GM12878 (cell line): ENCODE data around the gene ACTL10. TPM values are rescaled to one million over a fixed set of nuclear protein-coding genes. Genes with fewer than 3 reads are reported as not detected.

Experiments
- ATAC-seq: fragments of 200-7000 bp; cut with Tn5 transposase; 3 replicates; pipeline ENCODE4 v1.9.1; 2020; ENCODE audit warnings: mild to moderate bottlenecking, moderate library complexity
- BruUV-seq: library from RNA; stranded (reverse); fragments of 400-500 nt; replicated peaks from 2 replicates; lab custom pipeline; 2021; lab: Mats Ljungman, UMichigan
- CTCF ChIA-PET: fragments of 300-600 bp; sonication (Branson Sonifier 250); formaldehyde crosslinking; extraction: SDS; loops from one replicate; lab custom pipeline; 2021; ENCODE audit warnings: inconsistent platforms; lab: Yijun Ruan, JAX
- POLR2A ChIA-PET: fragments of 350-600 bp; formaldehyde crosslinking; extraction: SDS; loops from one replicate; lab custom pipeline; 2021; ENCODE audit warnings: inconsistent platforms; lab: Charles Lee
- RAD21 ChIA-PET: fragments of 300-600 bp; sonication (Branson Sonifier 250); formaldehyde crosslinking; loops from one replicate; lab custom pipeline; 2023; ENCODE audit warnings: antibody characterized with exemption; ENCODE audit not compliant: unreplicated experiment; lab: Charles Lee
- SMC1A ChIA-PET: fragments of 300-600 bp; sonication (Branson Sonifier 250); formaldehyde crosslinking; loops from one replicate; lab custom pipeline; 2023; ENCODE audit not compliant: unreplicated experiment, uncharacterized antibody; lab: Charles Lee
- DNase-seq: peaks from one replicate; pipeline ENCODE4 v3.0.0-alpha.2; 2011; ENCODE audit warnings: low read depth, low spot score
- FAIRE-seq: peaks from 3 replicates; lab custom pipeline; 2011; peaks lifted over from hg19 to GRCh38; lab: Jason Lieb, UNC
- H2AFZ ChIP-seq: 2 replicates; pipeline ENCODE4 v1.6.0; 2011; ENCODE audit warnings: low read depth, low read length, control low read depth; ENCODE audit not compliant: control insufficient read depth
- H3K27ac ChIP-seq: 2 replicates; pipeline ENCODE4 v1.5.1; 2011; ENCODE audit warnings: control low read depth; ENCODE audit not compliant: control insufficient read depth, insufficient read depth
- H3K27me3 ChIP-seq, 2 experiments: replicated peaks in 1 of 2; 2 replicates each; pipeline versions ENCODE4 v1.6.0 to v1.6.1; 2011; ENCODE audit warnings: low read length in 1 of 2; ENCODE audit not compliant: control insufficient read depth in 2 of 2, insufficient read depth in 2 of 2
- H3K36me3 ChIP-seq, 2 experiments: 2 replicates each; pipeline ENCODE4 v1.5.1; 2011; ENCODE audit warnings: low read length in 1 of 2; ENCODE audit not compliant: control insufficient read depth in 2 of 2, insufficient read depth in 2 of 2
- H3K4me1 ChIP-seq: 2 replicates; pipeline ENCODE4 v1.6.1; 2011; ENCODE audit warnings: mild to moderate bottlenecking, low read length, moderate library complexity, mixed read lengths; ENCODE audit not compliant: control insufficient read depth, insufficient read depth
- H3K4me2 ChIP-seq: 2 replicates; pipeline ENCODE4 v1.6.0; 2011; ENCODE audit warnings: control low read depth; ENCODE audit not compliant: control insufficient read depth, insufficient read depth
- H3K4me3 ChIP-seq: fragments of 200-600 bp; sonication (generic); 2 replicates; pipeline ENCODE4 v1.5.1; 2016
- H3K79me2 ChIP-seq: 2 replicates; pipeline ENCODE4 v1.6.0; 2011; ENCODE audit warnings: low read length; ENCODE audit not compliant: control insufficient read depth, insufficient read depth
- H3K9ac ChIP-seq: 2 replicates; pipeline ENCODE4 v1.8.0; 2011; ENCODE audit warnings: low read length, control low read depth, mixed read lengths; ENCODE audit not compliant: control insufficient read depth, insufficient read depth
- H3K9me3 ChIP-seq: replicated peaks from 3 replicates; pipeline ENCODE4 v1.5.1; 2011; ENCODE audit warnings: mild to moderate bottlenecking, low read length; ENCODE audit not compliant: control insufficient read depth, insufficient read depth
- H4K20me1 ChIP-seq: 2 replicates; pipeline ENCODE4 v1.6.0; 2011; ENCODE audit not compliant: control insufficient read depth, insufficient read depth
- CREB1 ChIP-seq: IDR thresholded peaks from 2 replicates; pipeline ENCODE4 v1.6.1; 2012; ENCODE audit warnings: low read depth, mild to moderate bottlenecking, inconsistent platforms
- FOXM1 ChIP-seq: IDR thresholded peaks from 2 replicates; pipeline ENCODE4 v1.6.1; 2012; ENCODE audit warnings: low read depth, mild to moderate bottlenecking, inconsistent platforms, low read length, moderate library complexity
- HCFC1 ChIP-seq: fragments of 150-350 bp; IDR thresholded peaks from 2 replicates; pipeline ENCODE4 v1.6.1; 2014; ENCODE audit warnings: low read length
- IKZF2 ChIP-seq, 2 experiments: fragments of 450-650 bp; IDR thresholded peaks; 2 replicates each; pipeline ENCODE4 v1.6.1; 2017; ENCODE audit warnings: mild to moderate bottlenecking in 2 of 2, moderate library complexity in 2 of 2
- KAT2A ChIP-seq: conservative IDR thresholded peaks from 2 replicates; pipeline ENCODE4 v1.6.1; 2011; ENCODE audit warnings: low read depth, low read length; ENCODE audit not compliant: control insufficient read depth
- MEF2B ChIP-seq: fragments of 450-650 bp; IDR thresholded peaks from 2 replicates; pipeline ENCODE4 v1.6.1; 2018; ENCODE audit warnings: mild to moderate bottlenecking, moderate library complexity; ENCODE audit not compliant: partially characterized antibody, poor library complexity, severe bottlenecking
- RFX5 ChIP-seq: IDR thresholded peaks from 2 replicates; pipeline ENCODE4 v1.6.1; 2011; ENCODE audit warnings: low read depth, low read length, improper control_type of control experiment
- SMC3 ChIP-seq: IDR thresholded peaks from 2 replicates; pipeline ENCODE4 v1.6.1; 2011; ENCODE audit warnings: low read length, improper control_type of control experiment, borderline replicate concordance
- SP1 ChIP-seq: IDR thresholded peaks from one replicate; pipeline ENCODE4 v1.6.1; 2011; ENCODE audit warnings: low read depth, low read length
- SUZ12 ChIP-seq: fragments of 200-600 bp; sonication (generic); IDR thresholded peaks from one replicate; pipeline ENCODE4 v1.6.1; 2018; ENCODE audit warnings: antibody characterized with exemption, mild to moderate bottlenecking; ENCODE audit not compliant: unreplicated experiment
- WGBS: methylation state at CpG from one replicate; pipeline ENCODE4 v1.1.6; 2016; ENCODE audit warnings: low lambda C conversion rate; ENCODE audit not compliant: insufficient replicate concordance, insufficient coverage; ENCODE audit errors: missing lambda C conversion rate; 5-methylcytosine and 5-hydroxymethylcytosine counted together
- in situ Hi-C: fragments of 300-500 bp; cut with MboI; formaldehyde crosslinking; loops from 9 replicates; pipeline ENCODE4 v1.14.3; 2018; ENCODE audit warnings: mixed read lengths
- intact Hi-C: fragments of 100-400 bp; cut with micrococcal nuclease; formaldehyde crosslinking; loops from one replicate; pipeline ENCODE4 v1.14.2; 2022; ENCODE audit not compliant: unreplicated experiment
- polyA plus RNA-seq, 11 experiments: library from polyadenylated mRNA; depleted of rRNA in 4 of 11; unstranded in 6 of 11; stranded (reverse) in 5 of 11; fragments of >200 nt; fragmentation: Nextera tagmentation in 4 of 11; fragmentation: Illumina TruSeq in 1 of 11; extraction: Ambion mirVana in 4 of 11; extraction: Trizol in 1 of 11; gene quantifications; 1 replicate in 1 of 11; 2 replicates in 10 of 11; pipeline versions ENCODE4 v1.2.1 to v1.2.3, GENCODE V29; 2011 to 2016; ENCODE audit warnings: inconsistent platforms in 2 of 11, missing spikeins in 2 of 11, low read depth in 1 of 11
- total RNA-seq, 4 experiments: library from RNA; depleted of rRNA in 3 of 4; stranded (reverse); fragments of >200 nt in 3 of 4; fragmentation: Illumina TruSeq in 1 of 4; extraction: Trizol in 1 of 4; gene quantifications; 2 replicates each; pipeline versions ENCODE4 v1.2.1 to v1.2.3, GENCODE V29; 2013 to 2021
- TF ChIP-seq, protein P1 (sequence below): fragments of 450-650 bp; IDR thresholded peaks from 2 replicates; pipeline ENCODE4 v1.6.1; 2016; ENCODE audit warnings: mild to moderate bottlenecking
- TF ChIP-seq, protein P2 (sequence below): fragments of 450-650 bp; IDR thresholded peaks from 2 replicates; pipeline ENCODE4 v1.6.1; 2017; ENCODE audit warnings: mild to moderate bottlenecking, low read depth, inconsistent platforms; ENCODE audit not compliant: poor library complexity, severe bottlenecking

Gene ACTL10
- total and polyA plus RNA-seq, 10 of the 15 experiments (the other 5 are each of a cell fraction or from before 2014, with no cell fraction given): 0.12 to 5.0 (median 0.89) TPM

DNA sequence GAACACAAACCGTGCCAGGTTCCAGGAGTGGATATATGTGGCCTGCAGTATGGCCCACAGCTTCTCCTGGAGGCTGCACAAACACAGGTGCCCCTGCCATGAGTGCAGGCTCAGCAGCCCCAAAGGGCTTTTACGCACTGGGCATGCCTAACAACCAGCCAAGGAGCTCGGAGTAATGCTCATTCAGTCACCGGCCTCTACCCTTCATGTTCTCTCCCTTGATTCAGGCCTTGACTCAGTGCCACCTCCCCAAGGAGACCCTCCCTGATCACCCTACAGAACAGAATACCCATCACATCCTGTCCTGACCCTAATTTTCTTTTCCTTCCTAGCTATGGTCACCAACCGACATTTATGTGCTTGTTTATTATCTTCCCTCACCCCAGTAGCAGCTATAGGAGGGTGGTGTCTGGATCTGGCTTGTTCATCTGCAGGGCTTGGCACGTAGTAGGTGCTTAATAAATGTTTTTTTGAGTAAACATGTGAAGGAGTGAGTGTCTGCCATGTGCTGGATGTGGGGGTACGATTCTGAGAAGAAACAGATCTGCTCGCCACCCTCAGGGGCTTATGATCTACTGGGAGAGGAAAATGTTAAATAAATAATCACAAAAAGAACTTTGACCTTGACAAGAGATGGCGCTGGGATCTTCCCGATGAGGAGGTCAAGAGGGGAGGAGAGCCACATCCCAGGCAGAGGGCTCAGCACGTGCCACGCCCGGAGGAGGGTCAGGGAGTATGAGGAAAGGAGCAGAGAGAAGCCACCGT, 44.1 kb downstream of the ACTL10 start:
- ChIA-PET CTCF (no interaction called here), POLR2A (no interaction called here), RAD21 (no interaction called here), SMC1A (no interaction called here)
- Histone ChIP-seq H3K27ac (no peak overlapping the region), H3K36me3 (0 out of 4 replicates have a peak, but pooled peaks cover 0 to 2% of the 10 kb centered on the region in 2 experiments), H3K4me2 (no peak overlapping the region), H2AFZ (no peak overlapping the region), H3K4me3 (no peak overlapping the region), H4K20me1 (no peaks in the 10 kb centered on the region), H3K27me3 (no peaks in the 10 kb centered on the region), H3K9ac (no peak overlapping the region), H3K9me3 (no peaks in the 10 kb centered on the region), H3K79me2 (no peaks in the 10 kb centered on the region), H3K4me1 (no peaks in the 10 kb centered on the region)
- DNase-seq (no peak), ATAC-seq (no peak), FAIRE-seq (no peak)
- in situ Hi-C loops (no loop called here), intact Hi-C loops (no loop called here)
- TF ChIP-seq, protein P1, sequence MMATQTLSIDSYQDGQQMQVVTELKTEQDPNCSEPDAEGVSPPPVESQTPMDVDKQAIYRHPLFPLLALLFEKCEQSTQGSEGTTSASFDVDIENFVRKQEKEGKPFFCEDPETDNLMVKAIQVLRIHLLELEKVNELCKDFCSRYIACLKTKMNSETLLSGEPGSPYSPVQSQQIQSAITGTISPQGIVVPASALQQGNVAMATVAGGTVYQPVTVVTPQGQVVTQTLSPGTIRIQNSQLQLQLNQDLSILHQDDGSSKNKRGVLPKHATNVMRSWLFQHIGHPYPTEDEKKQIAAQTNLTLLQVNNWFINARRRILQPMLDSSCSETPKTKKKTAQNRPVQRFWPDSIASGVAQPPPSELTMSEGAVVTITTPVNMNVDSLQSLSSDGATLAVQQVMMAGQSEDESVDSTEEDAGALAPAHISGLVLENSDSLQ: no peak
- TF ChIP-seq SUZ12: no peak
- no peak for TF ChIP-seq IKZF2 (IDR thresholded peaks at IDR 0.05)
- no peak for TF ChIP-seq MEF2B
- no TSS peak for BruUV-seq
- WGBS: 74% methylated on average over 14 of the region's 14 CpGs

DNA sequence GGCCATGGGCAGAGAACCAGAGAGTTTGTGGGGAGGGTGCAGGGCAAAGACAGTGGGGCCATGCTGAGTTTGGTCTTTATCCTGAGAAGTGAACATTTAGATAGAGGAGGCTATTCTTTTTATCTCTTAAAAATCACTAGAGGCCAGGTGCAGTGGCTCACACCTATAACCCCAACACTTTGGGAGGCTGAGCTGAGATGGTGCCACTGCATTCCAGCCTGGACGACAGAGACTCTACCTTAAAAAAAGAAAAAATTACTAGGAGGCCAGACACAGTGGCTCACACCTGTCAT, 44.6 kb downstream of the ACTL10 start:
- RAD21 ChIA-PET: no interaction called here
- Histone ChIP-seq H2AFZ (no peak overlapping the region), H3K79me2 (no peaks in the 10 kb centered on the region), H3K9me3 (no peaks in the 10 kb centered on the region), H3K9ac (no peak overlapping the region), H3K27me3 (no peaks in the 10 kb centered on the region), H3K4me3 (no peak overlapping the region), H4K20me1 (no peaks in the 10 kb centered on the region), H3K4me1 (no peaks in the 10 kb centered on the region), H3K27ac (no peak overlapping the region), H3K36me3 (0 out of 4 replicates have a peak, but pooled peaks cover 0 to 2% of the 10 kb centered on the region in 2 experiments), H3K4me2 (no peak overlapping the region)
- BruUV-seq: no TSS peak
- POLR2A ChIA-PET: no interaction called here
- SMC1A ChIA-PET: no interaction called here
- TF ChIP-seq RFX5: no peak
- TF ChIP-seq CREB1: no peak
- no peak for TF ChIP-seq SMC3
- TF ChIP-seq FOXM1: no peak
- TF ChIP-seq HCFC1: no peak
- no peak for TF ChIP-seq KAT2A
- TF ChIP-seq SP1: no peak
- TF ChIP-seq, protein P2, sequence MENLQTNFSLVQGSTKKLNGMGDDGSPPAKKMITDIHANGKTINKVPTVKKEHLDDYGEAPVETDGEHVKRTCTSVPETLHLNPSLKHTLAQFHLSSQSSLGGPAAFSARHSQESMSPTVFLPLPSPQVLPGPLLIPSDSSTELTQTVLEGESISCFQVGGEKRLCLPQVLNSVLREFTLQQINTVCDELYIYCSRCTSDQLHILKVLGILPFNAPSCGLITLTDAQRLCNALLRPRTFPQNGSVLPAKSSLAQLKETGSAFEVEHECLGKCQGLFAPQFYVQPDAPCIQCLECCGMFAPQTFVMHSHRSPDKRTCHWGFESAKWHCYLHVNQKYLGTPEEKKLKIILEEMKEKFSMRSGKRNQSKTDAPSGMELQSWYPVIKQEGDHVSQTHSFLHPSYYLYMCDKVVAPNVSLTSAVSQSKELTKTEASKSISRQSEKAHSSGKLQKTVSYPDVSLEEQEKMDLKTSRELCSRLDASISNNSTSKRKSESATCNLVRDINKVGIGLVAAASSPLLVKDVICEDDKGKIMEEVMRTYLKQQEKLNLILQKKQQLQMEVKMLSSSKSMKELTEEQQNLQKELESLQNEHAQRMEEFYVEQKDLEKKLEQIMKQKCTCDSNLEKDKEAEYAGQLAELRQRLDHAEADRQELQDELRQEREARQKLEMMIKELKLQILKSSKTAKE: no peak
- intact Hi-C loops: no loop called here
- CTCF ChIA-PET: no interaction called here
- 75% methylated on average over 1 of the region's 1 CpG for WGBS
- FAIRE-seq (no peak), DNase-seq (no peak), ATAC-seq (no peak)
- in situ Hi-C loops: no loop called here
